Immature natural killer cell (primary cell): ENCODE data around the gene ARHGAP22. TPM values are rescaled to one million over a fixed set of nuclear protein-coding genes. Genes with fewer than 3 reads are reported as not detected.

ENCODE experiments used
- DNase-seq, 3 donors: peaks; one replicate each; pipeline ENCODE4 v3.0.0; 2022; ENCODE audit warnings: mixed read lengths in 1 of 3
- H3K27ac Mint-ChIP-seq, 6 donors: one replicate each; pipeline ENCODE4 v1.8.0; 2020; ENCODE audit warnings: mixed read lengths in 6 of 6, mild to moderate bottlenecking in 5 of 6, inconsistent platforms in 4 of 6, moderate library complexity in 3 of 6
- H3K27me3 Mint-ChIP-seq, 3 donors: one replicate each; pipeline ENCODE4 v1.8.0; 2020 to 2021; ENCODE audit warnings: low read depth in 3 of 3, mild to moderate bottlenecking in 3 of 3, mixed read lengths in 3 of 3, moderate library complexity in 3 of 3, inconsistent platforms in 1 of 3
- H3K36me3 Mint-ChIP-seq, 3 donors: one replicate each; pipeline ENCODE4 v1.8.0; 2020; ENCODE audit warnings: mixed read lengths in 3 of 3, inconsistent platforms in 2 of 3, mild to moderate bottlenecking in 2 of 3
- H3K4me1 Mint-ChIP-seq, 2 donors: one replicate each; pipeline ENCODE4 v1.8.0; 2020; ENCODE audit warnings: inconsistent platforms in 2 of 2, mild to moderate bottlenecking in 2 of 2, mixed read lengths in 2 of 2, moderate library complexity in 1 of 2
- H3K4me3 Mint-ChIP-seq, 5 donors: one replicate each; pipeline ENCODE4 v1.8.0; 2020; ENCODE audit warnings: mild to moderate bottlenecking in 5 of 5, mixed read lengths in 5 of 5, inconsistent platforms in 3 of 5, moderate library complexity in 3 of 5
- H3K9me3 Mint-ChIP-seq, 6 donors: one replicate each; pipeline ENCODE4 v1.8.0; 2020; ENCODE audit warnings: mild to moderate bottlenecking in 6 of 6, mixed read lengths in 6 of 6, inconsistent platforms in 4 of 6, moderate library complexity in 3 of 6
- polyA plus RNA-seq, 3 donors: library from polyadenylated mRNA; unstranded; fragments of 300-500 nt; fragmentation: Illumina TruSeq; gene quantifications; one replicate each; pipeline ENCODE4 v1.2.3, GENCODE V29; 2021

ARHGAP22 gene
- polyA plus RNA-seq, 3 donors from 2014 or later, result not detected

- Mint-ChIP-seq H3K36me3 (no peaks in the 10 kb centered on the region), H3K4me1 (no peaks in the 10 kb centered on the region), H3K27ac (no peak overlapping the region), H3K9me3 (no peaks in the 10 kb centered on the region), H3K27me3 (peaks cover 0 to 2% (median 0%) of the 10 kb centered on the region in 3 donors), H3K4me3 (no peak overlapping the region)
- no peak for DNase-seq
Observed at GRCh38 chr10:48468866-48469511, 135.9 kb downstream of the ARHGAP22 start.

GRCh38 chr10:48468130-48468790 is 136.6 kb downstream of the ARHGAP22 start:
- Mint-ChIP-seq H3K27me3 (peaks cover 0 to 2% (median 0%) of the 10 kb centered on the region in 3 donors), H3K9me3 (no peaks in the 10 kb centered on the region), H3K36me3 (no peaks in the 10 kb centered on the region), H3K4me3 (no peak overlapping the region), H3K27ac (no peak overlapping the region), H3K4me1 (no peaks in the 10 kb centered on the region)
- DNase-seq, result no peak

GRCh38 chr10:48467669-48468068 is 137.2 kb downstream of the ARHGAP22 start:
- no peak overlapping the region for H3K27ac Mint-ChIP-seq
- H3K9me3 Mint-ChIP-seq, result no peaks in the 10 kb centered on the region
- no peaks in the 10 kb centered on the region for H3K4me1 Mint-ChIP-seq
- DNase-seq, result no peak
- H3K36me3 Mint-ChIP-seq, result no peaks in the 10 kb centered on the region
- no peak overlapping the region for H3K4me3 Mint-ChIP-seq
- H3K27me3 Mint-ChIP-seq, result peaks cover 0 to 1% (median 0%) of the 10 kb centered on the region in 3 donors

- Mint-ChIP-seq H3K36me3 (no peaks in the 10 kb centered on the region), H3K27ac (no peak overlapping the region), H3K4me3 (no peak overlapping the region), H3K27me3 (no peaks in the 10 kb centered on the region), H3K4me1 (no peaks in the 10 kb centered on the region), H3K9me3 (no peaks in the 10 kb centered on the region)
- no peak for DNase-seq
Observed at GRCh38 chr10:48466611-48467240, 138.1 kb downstream of the ARHGAP22 start.

GRCh38 chr10:48465860-48466521 is 138.9 kb downstream of the ARHGAP22 start:
- no peak for DNase-seq
- Mint-ChIP-seq H3K4me1 (no peaks in the 10 kb centered on the region), H3K27me3 (no peaks in the 10 kb centered on the region), H3K36me3 (no peaks in the 10 kb centered on the region), H3K27ac (no peak overlapping the region), H3K9me3 (no peaks in the 10 kb centered on the region), H3K4me3 (no peak overlapping the region)

GRCh38 chr10:48464871-48465736 is 139.8 kb downstream of the ARHGAP22 start:
- Mint-ChIP-seq H3K4me1 (no peaks in the 10 kb centered on the region), H3K9me3 (no peaks in the 10 kb centered on the region), H3K36me3 (no peaks in the 10 kb centered on the region), H3K27ac (no peak overlapping the region), H3K27me3 (no peaks in the 10 kb centered on the region), H3K4me3 (no peak overlapping the region)
- no peak for DNase-seq

- Mint-ChIP-seq H3K27me3 (no peaks in the 10 kb centered on the region), H3K27ac (no peak overlapping the region), H3K4me3 (no peak overlapping the region), H3K36me3 (no peaks in the 10 kb centered on the region), H3K9me3 (no peaks in the 10 kb centered on the region), H3K4me1 (no peaks in the 10 kb centered on the region)
- DNase-seq, result no peak
Observed at GRCh38 chr10:48464121-48464870, 140.6 kb downstream of the ARHGAP22 start.

- no peaks in the 10 kb centered on the region for H3K27me3 Mint-ChIP-seq
- H3K36me3 Mint-ChIP-seq, result no peaks in the 10 kb centered on the region
- H3K9me3 Mint-ChIP-seq, result no peaks in the 10 kb centered on the region
- no peak overlapping the region for H3K4me3 Mint-ChIP-seq
- no peak for DNase-seq
- no peaks in the 10 kb centered on the region for H3K4me1 Mint-ChIP-seq
- no peak overlapping the region for H3K27ac Mint-ChIP-seq
Observed at GRCh38 chr10:48463318-48464003, 141.4 kb downstream of the ARHGAP22 start.

- no peak for DNase-seq
- H3K27me3 Mint-ChIP-seq, result no peaks in the 10 kb centered on the region
Observed at GRCh38 chr10:48462482-48463020, 142.3 kb downstream of the ARHGAP22 start.

GRCh38 chr10:48461623-48462481 is 143.0 kb downstream of the ARHGAP22 start:
- Mint-ChIP-seq H3K9me3 (no peaks in the 10 kb centered on the region), H3K4me3 (no peak overlapping the region), H3K27me3 (no peaks in the 10 kb centered on the region), H3K27ac (no peak overlapping the region), H3K4me1 (no peaks in the 10 kb centered on the region), H3K36me3 (no peaks in the 10 kb centered on the region)
- DNase-seq, result no peak

More at GRCh38 chr10:48462482-48463020, 142.3 kb downstream of the ARHGAP22 start:
- Mint-ChIP-seq H3K4me1 (no peaks in the 10 kb centered on the region), H3K9me3 (no peaks in the 10 kb centered on the region), H3K27ac (no peak overlapping the region), H3K4me3 (no peak overlapping the region), H3K36me3 (no peaks in the 10 kb centered on the region)

GRCh38 chr10:48460182-48460581 is 144.7 kb downstream of the ARHGAP22 start:
- Mint-ChIP-seq H3K27ac (no peak overlapping the region), H3K4me3 (no peak overlapping the region), H3K27me3 (no peaks in the 10 kb centered on the region), H3K9me3 (no peaks in the 10 kb centered on the region), H3K4me1 (no peaks in the 10 kb centered on the region), H3K36me3 (no peaks in the 10 kb centered on the region)
- DNase-seq, result no peak
